ENCODE data around the gene KCNQ1.

KCNQ1 gene

DNA sequence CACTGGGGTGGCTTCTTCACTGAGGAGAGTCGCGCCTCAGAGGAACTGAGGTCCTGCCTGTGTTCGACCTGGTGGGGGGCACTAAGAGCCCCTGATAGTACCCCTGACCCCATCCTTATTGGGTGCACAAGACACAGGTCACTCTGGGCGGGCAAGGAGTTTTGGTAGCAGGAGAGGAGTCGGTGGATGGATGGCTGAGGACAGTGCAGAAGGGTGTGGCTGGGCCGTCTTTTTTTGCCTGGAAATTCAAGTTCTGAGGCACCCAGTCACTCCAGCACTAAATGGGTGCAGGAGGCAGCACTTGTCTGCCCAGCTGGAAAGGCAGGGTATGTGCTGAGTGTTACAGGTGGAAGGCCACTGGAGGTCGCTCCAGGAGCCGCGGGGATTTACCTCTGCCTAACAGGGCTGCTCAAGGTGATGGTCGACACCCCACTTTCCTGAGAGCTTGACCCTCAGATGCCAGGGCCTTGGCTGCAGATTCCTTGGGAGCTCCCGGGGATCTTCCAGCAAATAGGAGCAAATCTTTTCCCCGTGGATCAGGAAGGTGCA is 43.3 kb upstream of the KCNQ1 start:
- H3K36me3 ChIP-seq (ENCODE audit: control insufficient read depth, insufficient read depth, low read length), result peaks cover 31% of the 10 kb centered on the region
- no peak overlapping the region for H3K27ac ChIP-seq (ENCODE audit: low read depth, low read length)
- peaks cover 5% of the 10 kb centered on the region; the same call in 1 of the 2 replicates for H3K4me1 ChIP-seq (ENCODE audit: control insufficient read depth, insufficient read depth, low read length)
- H3K4me3 ChIP-seq (ENCODE audit: low read depth, low read length), result peak overlapping the region; percentile 99
- no peaks in the 10 kb centered on the region for H3K27me3 ChIP-seq (ENCODE audit: control insufficient read depth, insufficient read depth, low read length)
- H3K9ac ChIP-seq (ENCODE audit: low read depth, low read length), result peak overlapping the region; percentile 93
- no peaks in the 10 kb centered on the region for H3K9me3 ChIP-seq (ENCODE audit: control insufficient read depth, insufficient read depth, low read length)

DNA sequence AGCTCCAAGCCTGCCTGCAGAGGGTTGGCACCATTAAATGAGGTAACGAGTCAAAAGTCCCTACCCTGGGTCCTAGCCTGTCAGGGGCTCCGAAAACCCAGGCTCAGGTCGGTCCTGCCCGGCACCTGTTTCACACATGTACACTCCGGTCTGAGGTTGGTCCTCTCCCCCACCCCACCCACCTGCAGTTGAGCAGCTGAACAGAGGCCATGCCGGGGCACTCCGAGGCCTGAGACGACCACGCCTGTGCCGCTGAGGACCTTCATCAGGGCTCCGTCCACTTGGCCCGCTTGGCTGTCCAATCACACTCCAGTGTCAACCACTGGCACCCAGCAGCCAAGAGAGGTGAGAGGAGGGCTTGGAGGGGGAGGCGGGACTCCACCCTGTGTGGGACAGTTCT is 42.7 kb upstream of the KCNQ1 start:
- Histone ChIP-seq H3K27ac (ENCODE audit: low read depth, low read length) (no peak overlapping the region), H3K9ac (ENCODE audit: low read depth, low read length) (no peak overlapping the region), H3K4me3 (ENCODE audit: low read depth, low read length) (peak overlapping the region; percentile 99), H3K9me3 (ENCODE audit: control insufficient read depth, insufficient read depth, low read length) (no peaks in the 10 kb centered on the region), H3K36me3 (ENCODE audit: control insufficient read depth, insufficient read depth, low read length) (peaks cover 25% of the 10 kb centered on the region), H3K27me3 (ENCODE audit: control insufficient read depth, insufficient read depth, low read length) (no peaks in the 10 kb centered on the region), H3K4me1 (ENCODE audit: control insufficient read depth, insufficient read depth, low read length) (peaks cover 5% of the 10 kb centered on the region; the same call in 1 of the 2 replicates)

DNA sequence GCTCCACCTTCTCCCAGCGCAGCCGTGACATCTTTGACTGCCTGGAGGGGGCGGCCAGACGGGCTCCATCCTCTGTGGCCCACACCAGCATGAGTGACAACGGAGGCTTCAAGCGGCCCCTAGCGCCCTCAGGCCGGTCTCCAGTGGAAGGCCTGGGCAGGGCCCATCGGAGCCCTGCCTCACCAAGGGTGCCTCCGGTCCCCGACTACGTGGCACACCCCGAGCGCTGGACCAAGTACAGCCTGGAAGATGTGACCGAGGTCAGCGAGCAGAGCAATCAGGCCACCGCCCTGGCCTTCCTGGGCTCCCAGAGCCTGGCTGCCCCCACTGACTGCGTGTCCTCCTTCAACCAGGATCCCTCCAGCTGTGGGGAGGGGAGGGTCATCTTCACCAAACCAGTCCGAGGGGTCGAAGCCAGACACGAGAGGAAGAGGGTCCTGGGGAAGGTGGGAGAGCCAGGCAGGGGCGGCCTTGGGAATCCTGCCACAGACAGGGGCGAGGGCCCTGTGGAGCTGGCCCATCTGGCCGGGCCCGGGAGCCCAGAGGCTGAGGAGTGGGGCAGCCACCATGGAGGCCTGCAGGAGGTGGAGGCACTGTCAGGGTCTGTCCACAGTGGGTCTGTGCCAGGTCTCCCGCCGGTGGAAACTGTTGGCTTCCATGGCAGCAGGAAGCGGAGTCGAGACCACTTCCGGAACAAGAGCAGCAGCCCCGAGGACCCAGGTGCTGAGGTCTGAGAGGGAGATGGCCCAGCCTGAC is 41.7 kb upstream of the KCNQ1 start:
- Histone ChIP-seq H3K36me3 (ENCODE audit: control insufficient read depth, insufficient read depth, low read length) (peaks cover 23% of the 10 kb centered on the region), H3K27me3 (ENCODE audit: control insufficient read depth, insufficient read depth, low read length) (no peaks in the 10 kb centered on the region), H3K27ac (ENCODE audit: low read depth, low read length) (no peak overlapping the region), H3K9ac (ENCODE audit: low read depth, low read length) (no peak overlapping the region), H3K4me1 (ENCODE audit: control insufficient read depth, insufficient read depth, low read length) (peaks cover 5% of the 10 kb centered on the region; the same call in 1 of the 2 replicates), H3K9me3 (ENCODE audit: control insufficient read depth, insufficient read depth, low read length) (no peaks in the 10 kb centered on the region), H3K4me3 (ENCODE audit: low read depth, low read length) (no peak overlapping the region)

DNA sequence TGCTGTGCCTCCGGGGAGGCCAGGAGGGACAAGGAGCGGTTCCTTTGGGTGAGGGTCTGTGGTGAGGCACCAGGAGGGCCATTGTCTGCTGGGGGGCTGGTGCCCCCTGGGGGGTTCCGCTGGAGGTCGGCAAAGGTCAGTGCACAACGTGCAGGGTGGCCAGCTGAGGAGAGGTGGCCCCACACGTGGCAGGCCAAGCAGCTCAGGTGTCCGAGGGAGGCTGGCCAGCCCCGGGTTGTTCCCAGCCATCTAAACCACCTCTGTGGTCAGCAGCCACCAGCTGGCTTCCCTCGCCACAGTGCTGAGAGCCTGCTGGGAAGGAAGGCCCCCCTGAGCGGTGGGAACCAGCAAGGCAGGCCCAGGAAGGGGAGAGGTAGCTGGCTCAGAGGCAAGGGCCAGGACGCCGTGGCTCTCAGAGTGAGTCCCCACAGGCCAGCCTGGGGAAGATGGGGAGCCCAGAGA is 40.0 kb upstream of the KCNQ1 start:
- Histone ChIP-seq H3K36me3 (ENCODE audit: control insufficient read depth, insufficient read depth, low read length) (peaks cover 18% of the 10 kb centered on the region), H3K9me3 (ENCODE audit: control insufficient read depth, insufficient read depth, low read length) (no peaks in the 10 kb centered on the region), H3K27ac (ENCODE audit: low read depth, low read length) (no peak overlapping the region), H3K9ac (ENCODE audit: low read depth, low read length) (no peak overlapping the region), H3K4me1 (ENCODE audit: control insufficient read depth, insufficient read depth, low read length) (no peaks in the 10 kb centered on the region), H3K27me3 (ENCODE audit: control insufficient read depth, insufficient read depth, low read length) (no peaks in the 10 kb centered on the region), H3K4me3 (ENCODE audit: low read depth, low read length) (no peak overlapping the region)

DNA sequence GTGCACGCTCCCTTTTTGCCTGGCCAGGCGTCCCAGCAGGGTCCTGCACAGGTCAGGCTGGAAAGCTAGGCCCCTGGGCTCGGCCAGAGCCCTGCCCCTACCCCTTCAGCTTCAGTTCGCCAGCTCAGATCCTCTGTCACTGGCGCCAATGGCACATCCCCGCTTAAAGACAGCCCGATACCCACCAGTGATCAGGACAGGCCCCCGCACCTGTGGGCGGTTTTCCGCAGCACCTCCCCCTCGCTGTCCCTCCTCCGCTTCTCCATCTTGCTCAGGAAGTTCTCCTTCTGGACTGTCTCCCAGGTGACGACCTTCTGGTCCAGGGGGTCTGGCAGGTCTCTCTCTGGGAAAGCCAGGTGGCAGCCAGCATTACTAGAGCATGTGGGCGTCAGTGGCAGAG is 38.4 kb upstream of the KCNQ1 start:
- no peak overlapping the region for H3K27ac ChIP-seq (ENCODE audit: low read depth, low read length)
- H3K9ac ChIP-seq (ENCODE audit: low read depth, low read length), result no peak overlapping the region
- no peaks in the 10 kb centered on the region for H3K27me3 ChIP-seq (ENCODE audit: control insufficient read depth, insufficient read depth, low read length)
- peaks cover 18% of the 10 kb centered on the region for H3K36me3 ChIP-seq (ENCODE audit: control insufficient read depth, insufficient read depth, low read length)
- no peaks in the 10 kb centered on the region for H3K4me1 ChIP-seq (ENCODE audit: control insufficient read depth, insufficient read depth, low read length)
- H3K9me3 ChIP-seq (ENCODE audit: control insufficient read depth, insufficient read depth, low read length), result no peaks in the 10 kb centered on the region
- H3K4me3 ChIP-seq (ENCODE audit: low read depth, low read length), result no peak overlapping the region

DNA sequence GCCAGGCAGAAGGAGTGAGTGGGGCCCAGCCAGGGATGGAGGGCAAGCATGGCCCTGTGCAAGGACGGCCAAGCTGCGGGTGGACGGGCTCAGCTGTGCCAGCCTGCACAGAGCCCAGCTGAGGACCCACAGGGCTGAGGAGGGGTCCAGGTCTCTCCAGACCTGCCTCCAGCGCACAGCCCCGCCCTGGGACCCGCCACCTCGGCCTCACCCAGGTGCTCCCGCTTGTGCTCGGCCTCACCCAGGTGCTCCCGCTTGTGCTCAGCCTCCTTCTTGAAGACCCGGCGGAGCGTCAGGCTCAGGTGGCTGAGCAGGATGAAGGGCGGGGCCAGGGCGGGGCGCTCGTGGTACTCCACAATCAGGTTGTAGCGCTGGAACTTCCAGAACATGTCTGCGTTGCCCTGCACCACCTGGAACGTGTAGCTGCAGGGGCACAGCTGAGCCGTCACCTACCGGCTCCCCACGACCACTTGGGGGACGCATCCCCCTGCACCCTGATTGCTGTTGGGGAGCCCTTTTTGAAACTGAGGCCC is 37.9 kb upstream of the KCNQ1 start:
- Histone ChIP-seq H3K27ac (ENCODE audit: low read depth, low read length) (no peak overlapping the region), H3K27me3 (ENCODE audit: control insufficient read depth, insufficient read depth, low read length) (no peaks in the 10 kb centered on the region), H3K9me3 (ENCODE audit: control insufficient read depth, insufficient read depth, low read length) (no peaks in the 10 kb centered on the region), H3K4me1 (ENCODE audit: control insufficient read depth, insufficient read depth, low read length) (no peaks in the 10 kb centered on the region), H3K4me3 (ENCODE audit: low read depth, low read length) (no peak overlapping the region), H3K9ac (ENCODE audit: low read depth, low read length) (no peak overlapping the region), H3K36me3 (ENCODE audit: control insufficient read depth, insufficient read depth, low read length) (peaks cover 18% of the 10 kb centered on the region)

DNA sequence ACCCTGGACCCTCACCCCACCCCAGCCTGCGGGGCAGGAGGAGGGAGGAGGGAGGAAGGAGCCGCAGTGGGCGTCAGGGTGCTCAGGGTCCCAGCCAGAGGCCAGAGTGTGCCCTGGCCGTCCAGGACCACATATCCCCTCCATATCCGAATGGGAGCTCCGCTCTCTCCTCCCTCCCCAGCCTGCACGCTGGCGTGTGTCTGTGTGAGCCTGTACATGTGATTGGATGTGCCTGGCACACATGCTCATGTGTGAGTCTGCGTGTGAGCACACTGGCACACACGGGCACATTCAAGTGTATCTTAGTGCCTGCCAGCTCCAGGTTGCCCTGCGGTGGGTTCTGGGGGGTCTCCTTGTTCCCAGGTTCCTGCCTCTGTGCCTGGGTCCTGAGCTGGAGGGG is 36.1 kb upstream of the KCNQ1 start:
- H3K27me3 ChIP-seq (ENCODE audit: control insufficient read depth, insufficient read depth, low read length), result no peaks in the 10 kb centered on the region

DNA sequence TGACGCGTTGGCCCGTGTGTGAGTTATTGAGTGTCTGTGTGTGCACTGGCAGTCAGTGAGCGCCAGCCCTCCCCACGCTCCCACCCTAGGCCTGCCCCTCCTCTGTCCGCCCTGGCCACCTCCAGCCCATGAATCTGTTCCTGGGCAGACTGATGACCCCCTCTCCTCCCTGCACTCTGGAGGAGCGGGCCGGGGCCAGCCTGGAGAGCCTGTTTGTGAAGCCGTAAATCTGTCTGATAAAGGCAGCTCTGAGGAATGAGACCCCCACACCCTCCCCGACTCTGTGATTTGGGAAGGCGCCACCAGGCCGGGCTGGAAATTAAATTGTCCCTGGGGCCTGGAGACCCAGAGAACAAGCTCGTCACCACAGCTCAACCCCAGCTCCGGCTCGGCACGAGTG is 35.7 kb upstream of the KCNQ1 start:
- Histone ChIP-seq H3K27ac (ENCODE audit: low read depth, low read length) (no peak overlapping the region), H3K36me3 (ENCODE audit: control insufficient read depth, insufficient read depth, low read length) (no peaks in the 10 kb centered on the region), H3K27me3 (ENCODE audit: control insufficient read depth, insufficient read depth, low read length) (no peaks in the 10 kb centered on the region), H3K4me1 (ENCODE audit: control insufficient read depth, insufficient read depth, low read length) (no peaks in the 10 kb centered on the region), H3K9me3 (ENCODE audit: control insufficient read depth, insufficient read depth, low read length) (no peaks in the 10 kb centered on the region), H3K9ac (ENCODE audit: low read depth, low read length) (no peak overlapping the region), H3K4me3 (ENCODE audit: low read depth, low read length) (no peak overlapping the region)

More for the DNA sequence above, 36.1 kb upstream of the KCNQ1 start:
- no peaks in the 10 kb centered on the region for H3K9me3 ChIP-seq (ENCODE audit: control insufficient read depth, insufficient read depth, low read length)
- peaks cover 2% of the 10 kb centered on the region; the same call in 1 of the 2 replicates for H3K36me3 ChIP-seq (ENCODE audit: control insufficient read depth, insufficient read depth, low read length)
- no peak overlapping the region for H3K27ac ChIP-seq (ENCODE audit: low read depth, low read length)
- no peak overlapping the region for H3K9ac ChIP-seq (ENCODE audit: low read depth, low read length)
- H3K4me1 ChIP-seq (ENCODE audit: control insufficient read depth, insufficient read depth, low read length), result no peaks in the 10 kb centered on the region
- H3K4me3 ChIP-seq (ENCODE audit: low read depth, low read length), result no peak overlapping the region

DNA sequence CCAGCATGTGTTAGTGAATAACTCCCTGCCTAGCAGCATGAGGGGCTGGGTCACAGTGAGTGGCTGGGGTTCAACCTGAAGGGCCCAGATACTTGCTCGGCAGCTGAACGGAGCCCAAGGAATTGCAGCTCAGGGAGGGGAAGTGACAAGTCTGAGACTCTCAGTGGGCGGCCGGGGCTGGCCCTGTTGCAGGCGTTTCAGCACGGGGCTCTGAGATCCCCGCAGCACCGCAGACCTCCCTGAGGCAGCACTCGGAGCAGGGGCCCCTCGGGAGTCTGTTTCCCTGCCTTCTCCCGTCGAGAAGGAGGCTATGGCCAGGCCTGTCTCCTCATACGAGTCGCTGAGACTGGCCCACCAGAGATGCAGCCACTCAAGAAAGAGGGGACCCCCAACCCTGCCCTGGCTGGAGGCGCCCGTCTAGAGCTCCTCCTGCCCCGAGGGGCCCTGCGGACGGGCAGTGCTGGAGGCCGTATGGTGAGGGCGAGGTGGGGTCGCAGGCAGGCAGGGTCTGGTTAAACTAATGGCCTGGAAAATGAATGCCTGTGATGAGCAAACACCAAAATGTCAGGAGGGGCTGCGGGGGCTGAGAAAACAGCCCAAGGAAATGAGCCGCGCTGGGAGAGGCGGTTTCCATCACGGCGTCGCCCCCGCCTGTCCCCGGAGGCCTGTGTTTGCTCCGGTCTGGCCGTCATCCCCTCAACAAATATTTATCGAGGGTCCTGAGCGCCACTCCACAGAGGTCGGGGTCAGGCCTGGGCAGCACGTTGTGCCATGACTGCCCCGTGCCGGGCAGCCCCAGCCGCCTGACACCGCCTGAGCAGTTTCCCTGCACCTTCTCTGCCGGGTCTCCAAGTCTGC is 35.0 kb upstream of the KCNQ1 start:
- H3K9ac ChIP-seq (ENCODE audit: low read depth, low read length), result no peak overlapping the region
- no peak overlapping the region for H3K27ac ChIP-seq (ENCODE audit: low read depth, low read length)
- no peaks in the 10 kb centered on the region for H3K4me1 ChIP-seq (ENCODE audit: control insufficient read depth, insufficient read depth, low read length)
- no peaks in the 10 kb centered on the region for H3K36me3 ChIP-seq (ENCODE audit: control insufficient read depth, insufficient read depth, low read length)
- H3K27me3 ChIP-seq (ENCODE audit: control insufficient read depth, insufficient read depth, low read length), result no peaks in the 10 kb centered on the region
- no peaks in the 10 kb centered on the region for H3K9me3 ChIP-seq (ENCODE audit: control insufficient read depth, insufficient read depth, low read length)
- H3K4me3 ChIP-seq (ENCODE audit: low read depth, low read length), result no peak overlapping the region

DNA sequence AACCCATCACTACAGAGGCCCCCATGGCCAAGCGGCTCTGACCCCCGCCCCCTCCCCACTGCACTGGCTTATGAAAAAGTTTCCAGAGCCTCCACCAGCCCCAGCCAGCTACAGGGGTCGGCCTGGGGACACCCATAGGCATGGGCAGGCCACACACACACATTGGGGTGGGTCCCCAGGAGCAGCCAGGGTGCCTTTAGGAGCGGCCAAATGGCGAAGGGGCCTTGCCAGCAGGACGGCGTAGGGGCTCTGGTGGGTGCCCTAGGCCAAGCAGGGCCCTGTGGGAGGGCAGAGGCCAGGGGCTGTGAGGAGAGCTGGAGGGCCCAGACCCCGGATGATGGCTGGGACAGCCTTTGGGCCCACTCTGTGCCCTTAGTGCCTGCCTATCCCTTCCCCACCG is 34.2 kb upstream of the KCNQ1 start:
- Histone ChIP-seq H3K27me3 (ENCODE audit: control insufficient read depth, insufficient read depth, low read length) (no peaks in the 10 kb centered on the region), H3K4me1 (ENCODE audit: control insufficient read depth, insufficient read depth, low read length) (no peaks in the 10 kb centered on the region), H3K27ac (ENCODE audit: low read depth, low read length) (no peak overlapping the region), H3K36me3 (ENCODE audit: control insufficient read depth, insufficient read depth, low read length) (no peaks in the 10 kb centered on the region), H3K9ac (ENCODE audit: low read depth, low read length) (no peak overlapping the region), H3K9me3 (ENCODE audit: control insufficient read depth, insufficient read depth, low read length) (no peaks in the 10 kb centered on the region), H3K4me3 (ENCODE audit: low read depth, low read length) (no peak overlapping the region)
